GM18519 (cell line): ENCODE data around the gene NCAPD2.

Source experiments
- ATAC-seq: cut with Tn5 transposase; IDR thresholded peaks from one replicate; pipeline ENCODE4 v1.9.1; 2021; ENCODE audit warnings: mild to moderate bottlenecking, moderate library complexity; ENCODE audit not compliant: unreplicated experiment, low FRiP score

NCAPD2 gene

GRCh38 chr12:6493497-6494257 lies at the start of gene NCAPD2:
NCAPD2 (plus strand) TSS chr12:6494102; CDS start chr12:6495099, 997 bp downstream.
- peak; percentile 74 for ATAC-seq

- no peak for ATAC-seq
These were observed 48.9 kb upstream of the NCAPD2 start, which contains the start of gene CD27 for GRCh38 chr12:6444704-6445688. CD27 (plus strand) TSS chr12:6444955; CDS start chr12:6445096, 141 bp downstream.

GRCh38 chr12:6450091-6450868 lies 43.6 kb upstream of the NCAPD2 start:
- no peak for ATAC-seq

GRCh38 chr12:6450869-6451347 lies 43.0 kb upstream of the NCAPD2 start:
- ATAC-seq: no peak

- ATAC-seq: peak; percentile 59
These were observed 42.3 kb upstream of the NCAPD2 start, which contains the start of gene TAPBPL for GRCh38 chr12:6451348-6452244. TAPBPL (plus strand) TSS chr12:6452042; CDS start chr12:6452249, 207 bp downstream.

- no peak for ATAC-seq
These were observed 41.5 kb upstream of the NCAPD2 start for GRCh38 chr12:6452245-6452943.

GRCh38 chr12:6452944-6453630 lies 40.8 kb upstream of the NCAPD2 start:
- no peak for ATAC-seq

- ATAC-seq: no peak
These were observed 36.5 kb upstream of the NCAPD2 start for GRCh38 chr12:6457220-6457945.

- ATAC-seq: no peak
These were observed 35.5 kb upstream of the NCAPD2 start for GRCh38 chr12:6458281-6459003.

GRCh38 chr12:6459004-6459337 lies 34.9 kb upstream of the NCAPD2 start:
- ATAC-seq: no peak

- no peak for ATAC-seq
These were observed 33.0 kb upstream of the NCAPD2 start for GRCh38 chr12:6460751-6461371.

GRCh38 chr12:6461401-6462233 lies 32.3 kb upstream of the NCAPD2 start:
- no peak for ATAC-seq

- no peak for ATAC-seq
These were observed 31.5 kb upstream of the NCAPD2 start for GRCh38 chr12:6462234-6462995.

- ATAC-seq: no peak
These were observed 30.7 kb upstream of the NCAPD2 start for GRCh38 chr12:6463216-6463615.

GRCh38 chr12:6463858-6464257 lies 30.0 kb upstream of the NCAPD2 start:
- ATAC-seq: no peak
